ENCODE measurements around the gene STARD13. TPM values are rescaled to one million over a fixed set of nuclear protein-coding genes. Genes with fewer than 3 reads are reported as not detected.

The STARD13 gene
- polyA plus RNA-seq, 3 donors: 20.5 to 26.8 (median 23.1) TPM

DNA sequence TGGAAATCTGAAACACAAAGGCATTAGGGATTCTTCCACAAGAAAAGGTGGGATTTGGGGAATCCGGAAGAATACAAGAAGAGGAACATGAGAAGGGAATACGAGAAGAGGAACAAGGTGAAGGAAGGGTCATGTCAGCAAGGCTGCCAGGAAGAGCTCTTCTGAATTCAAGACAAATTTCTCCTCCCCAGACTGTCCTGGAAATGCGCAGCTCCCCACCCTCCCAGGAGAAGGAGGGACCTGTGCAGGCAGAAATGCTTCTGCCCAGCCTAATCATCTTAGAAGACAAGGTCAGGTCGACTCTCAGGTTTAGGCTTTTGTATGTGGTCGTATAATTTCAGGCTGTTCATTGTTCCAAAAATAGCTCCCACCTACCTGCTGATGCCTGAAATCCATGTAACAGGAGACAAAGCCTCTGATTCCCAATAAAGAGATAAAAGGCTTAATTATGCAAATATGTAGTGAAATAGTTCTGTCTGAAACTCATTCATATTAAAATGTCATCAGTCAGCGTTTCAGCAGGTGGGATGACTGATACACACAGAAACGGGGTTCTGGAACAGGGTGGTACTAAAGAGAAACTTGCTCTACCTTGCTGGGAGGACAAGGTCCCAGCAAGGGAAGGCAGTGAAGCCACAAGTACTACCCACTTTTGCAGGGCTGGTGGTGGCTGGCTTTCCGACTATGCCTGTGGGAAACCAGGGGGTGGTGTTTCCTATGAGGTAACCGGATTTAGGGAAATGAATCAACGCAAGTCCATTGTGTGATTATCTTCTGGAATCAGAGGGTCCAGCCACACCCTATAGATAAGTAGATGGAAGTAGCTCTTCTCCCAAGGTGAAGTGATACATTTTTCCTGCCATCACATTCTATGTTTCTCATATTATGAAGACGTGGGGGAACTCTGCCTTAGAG, 193.2 kb downstream of the STARD13 start:
- no peak for DNase-seq

GRCh38 chr13:33091415-33091774, 194.2 kb downstream of the STARD13 start:
- no peak for DNase-seq

DNA sequence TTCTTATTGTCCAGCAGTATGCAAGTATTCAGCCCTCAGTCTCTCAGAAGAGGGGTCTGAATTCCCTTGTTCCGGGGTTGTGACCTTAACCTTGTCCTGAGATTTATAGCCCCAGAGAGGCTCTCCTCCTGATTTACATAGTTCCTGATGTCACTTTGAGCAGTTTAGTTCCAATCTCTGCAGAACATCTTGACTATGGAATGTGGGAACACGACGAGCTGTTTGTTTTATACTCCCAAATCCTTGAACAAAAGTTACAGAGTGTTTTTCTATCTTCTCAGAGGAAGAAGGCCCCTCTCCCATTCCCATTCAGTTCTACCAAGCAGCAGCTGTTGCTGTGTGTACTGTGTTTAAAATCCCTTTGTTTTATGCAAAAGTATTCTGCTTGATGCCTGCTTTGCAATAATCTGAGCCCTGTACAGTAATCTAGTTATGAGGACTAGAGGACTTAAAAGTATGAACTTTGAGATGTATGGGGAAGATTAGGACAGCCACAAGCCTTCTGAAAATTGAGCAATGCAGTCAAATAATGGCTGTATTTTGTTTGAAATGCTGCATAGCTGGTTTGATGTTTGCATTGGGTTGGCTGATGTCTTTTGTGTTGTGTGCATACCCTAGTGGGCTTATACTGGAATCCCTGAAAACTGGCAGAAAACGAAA, 194.7 kb downstream of the STARD13 start:
- DNase-seq: peak; percentile 48

DNA sequence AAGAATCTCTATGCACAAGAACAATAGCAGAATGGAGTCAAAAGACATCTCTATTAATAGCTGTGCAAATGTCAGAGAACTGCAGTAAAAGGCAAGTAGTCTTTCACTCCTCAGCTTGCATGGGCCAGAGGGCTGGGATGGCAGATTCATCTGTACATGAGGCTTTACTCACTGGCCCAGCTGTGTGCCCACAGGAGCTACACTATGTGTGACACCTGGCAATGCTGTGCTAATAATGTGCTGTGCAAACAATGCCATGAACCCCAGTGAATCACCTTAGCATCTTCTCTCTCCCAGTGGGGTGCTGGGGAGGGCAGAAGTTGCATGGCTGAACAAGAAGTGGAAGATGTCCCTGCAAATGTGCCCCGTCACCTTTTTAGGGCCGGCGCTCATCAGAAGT, 196.2 kb downstream of the STARD13 start:
- no peak for DNase-seq

GRCh38 chr13:33087790-33088189, 197.8 kb downstream of the STARD13 start:
- DNase-seq: no peak

DNA sequence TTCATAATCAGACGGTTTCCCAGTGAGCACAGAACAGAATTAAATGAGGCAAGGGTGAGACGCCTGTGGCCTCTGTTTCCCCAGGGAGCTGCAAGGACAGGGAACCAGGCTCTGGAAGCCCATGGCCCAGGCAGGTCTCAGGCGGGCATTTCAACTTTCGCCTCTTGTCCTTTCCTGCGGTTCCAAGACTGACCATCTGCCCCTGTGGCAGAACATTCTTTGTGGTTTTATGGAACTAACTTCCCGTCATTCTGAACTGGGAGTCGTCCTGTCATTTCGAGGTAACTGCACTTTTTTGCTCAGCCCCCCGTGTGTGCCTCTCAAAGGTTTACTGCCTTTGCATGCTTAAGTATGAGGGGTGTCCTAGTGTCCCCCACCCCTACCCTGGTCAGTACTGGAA, 198.5 kb downstream of the STARD13 start:
- DNase-seq: no peak

GRCh38 chr13:33083054-33083453, 202.5 kb downstream of the STARD13 start:
- no peak for DNase-seq

- no peak for DNase-seq
Measured at GRCh38 chr13:33081666-33082065, 203.9 kb downstream of the STARD13 start.

DNA sequence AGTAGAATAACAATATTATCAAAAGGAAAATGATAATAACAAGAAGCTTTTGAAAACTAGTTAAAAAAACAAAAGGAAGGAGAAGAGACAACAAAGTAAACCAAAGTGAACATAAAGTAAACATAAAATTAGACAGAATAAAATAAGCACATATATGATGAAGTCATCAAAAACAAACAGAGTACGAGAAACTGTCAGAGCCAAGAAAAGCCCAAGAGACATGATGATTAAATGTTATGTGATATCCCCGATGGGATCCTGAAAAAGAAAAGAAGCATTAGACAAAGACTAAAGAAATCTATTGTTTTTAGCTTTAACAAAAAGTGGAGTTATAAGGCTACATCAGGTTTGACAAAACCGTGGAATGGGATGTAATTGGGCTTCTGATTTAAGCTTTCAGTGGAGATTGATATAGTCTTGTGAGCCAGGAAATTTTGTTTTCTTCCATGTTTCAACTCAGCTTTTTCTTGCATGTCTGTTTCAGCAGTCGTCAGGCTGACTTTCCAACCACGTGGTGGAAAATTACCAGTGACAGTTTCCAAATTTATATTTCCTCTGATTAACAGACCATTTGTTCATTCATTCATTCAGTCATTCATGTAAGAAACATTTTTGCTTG, 204.5 kb downstream of the STARD13 start:
- DNase-seq: no peak

- DNase-seq: no peak
Measured at GRCh38 chr13:33079960-33080359, 205.6 kb downstream of the STARD13 start.

GRCh38 chr13:33078263-33078662, 207.3 kb downstream of the STARD13 start:
- DNase-seq: no peak

DNA sequence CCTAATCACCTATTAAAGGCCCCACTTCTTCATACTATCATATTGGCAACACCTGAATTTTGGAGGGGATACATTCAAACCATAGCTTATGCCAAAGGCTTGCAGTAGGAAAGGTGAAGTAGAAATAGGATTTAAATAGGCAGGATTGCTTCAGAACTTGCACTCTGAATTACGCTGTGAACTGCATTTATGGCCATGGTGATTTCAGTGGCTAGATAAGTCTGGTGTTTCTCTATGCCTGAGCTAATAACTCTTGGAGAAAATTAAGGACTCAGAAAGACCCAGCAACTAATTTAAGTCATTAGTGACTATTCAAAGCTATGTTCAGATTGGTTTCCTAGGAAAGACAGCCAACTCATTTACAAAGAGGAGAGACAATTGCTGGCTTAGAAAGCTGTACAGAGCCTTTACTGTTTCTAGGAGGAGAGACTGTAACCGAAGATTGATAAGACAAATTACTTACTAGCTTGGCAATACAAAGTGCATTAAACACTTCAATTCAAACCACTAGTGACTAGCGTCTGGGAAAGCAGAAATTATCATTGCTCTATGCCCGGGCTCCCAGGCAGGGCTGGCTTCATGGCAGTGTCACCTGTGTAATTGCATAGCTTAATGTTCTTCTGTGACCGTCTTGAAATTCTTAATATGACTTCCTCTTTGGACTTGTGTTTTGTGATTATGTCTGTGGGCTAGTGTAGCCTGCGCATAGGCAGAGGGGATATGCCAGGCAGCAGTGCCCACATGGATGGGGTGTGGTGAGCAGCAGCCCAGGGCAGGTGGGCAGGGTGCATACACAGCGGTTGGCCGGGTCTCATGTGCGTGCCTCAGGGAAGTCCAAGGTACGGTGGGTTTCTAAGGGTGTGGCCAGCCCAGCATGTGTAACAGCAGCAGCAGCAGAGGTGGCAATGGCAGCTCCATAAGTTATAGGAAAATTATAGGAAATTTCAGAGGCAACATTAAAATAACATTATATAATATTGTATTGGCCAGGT, 209.3 kb downstream of the STARD13 start:
- no peak for DNase-seq

DNA sequence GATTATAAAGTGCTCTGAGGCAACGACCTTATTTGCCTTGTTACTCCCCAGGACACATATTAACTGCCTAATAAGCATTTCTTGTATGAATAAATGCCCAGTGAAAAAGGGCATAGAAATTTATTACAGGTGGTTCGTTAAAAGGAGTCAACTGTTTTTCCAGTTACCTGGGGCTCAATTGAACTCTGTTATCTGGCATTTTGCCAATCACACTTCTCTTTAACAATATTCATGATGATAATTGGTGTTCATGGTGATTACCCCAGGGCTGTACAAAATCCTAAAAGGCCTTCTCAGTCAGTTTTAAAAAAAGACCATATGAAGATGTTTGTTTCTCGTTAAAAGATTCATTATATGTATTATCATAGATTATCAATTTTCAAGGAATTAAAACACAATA, 212.2 kb downstream of the STARD13 start:
- no peak for DNase-seq

DNA sequence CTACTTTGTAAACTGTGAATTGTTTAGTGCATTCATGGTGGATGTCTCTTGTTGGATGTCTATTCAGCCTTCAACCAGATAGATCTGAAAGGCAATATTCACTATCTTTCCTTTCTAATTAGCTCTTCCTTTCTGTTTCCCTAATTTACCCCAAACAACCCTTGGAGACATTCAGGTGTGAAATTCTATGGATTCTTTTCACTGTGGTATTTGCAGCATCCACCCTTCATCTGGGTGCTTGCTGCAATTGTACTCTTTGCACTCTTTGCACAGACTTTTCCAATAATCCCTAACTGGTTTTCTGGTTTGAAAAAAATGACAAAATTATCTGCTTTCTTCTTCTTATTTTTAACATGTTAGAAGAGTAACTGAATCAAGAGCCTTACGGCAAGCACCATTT, 212.8 kb downstream of the STARD13 start:
- no peak for DNase-seq

DNA sequence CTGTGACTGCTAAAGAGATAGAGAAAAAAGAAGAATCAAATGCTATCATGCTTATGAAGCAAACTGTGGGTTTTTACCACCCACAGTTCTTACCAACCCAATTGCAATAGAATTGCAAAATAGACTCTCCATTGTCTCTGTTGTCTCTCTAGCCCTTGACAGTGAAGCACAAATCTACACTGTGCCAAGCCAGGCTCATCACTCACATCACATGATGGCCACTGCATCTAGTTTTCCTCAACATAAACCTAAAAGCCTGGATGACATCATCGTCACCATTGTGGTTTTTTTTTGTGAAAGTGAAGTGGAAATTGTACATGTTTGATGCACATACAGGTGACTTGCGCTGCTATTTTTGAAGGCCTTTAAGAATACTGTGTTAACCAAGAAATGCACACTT, 213.3 kb downstream of the STARD13 start:
- DNase-seq: no peak

- DNase-seq: no peak
Measured at GRCh38 chr13:33070713-33071112, 214.8 kb downstream of the STARD13 start.

DNA sequence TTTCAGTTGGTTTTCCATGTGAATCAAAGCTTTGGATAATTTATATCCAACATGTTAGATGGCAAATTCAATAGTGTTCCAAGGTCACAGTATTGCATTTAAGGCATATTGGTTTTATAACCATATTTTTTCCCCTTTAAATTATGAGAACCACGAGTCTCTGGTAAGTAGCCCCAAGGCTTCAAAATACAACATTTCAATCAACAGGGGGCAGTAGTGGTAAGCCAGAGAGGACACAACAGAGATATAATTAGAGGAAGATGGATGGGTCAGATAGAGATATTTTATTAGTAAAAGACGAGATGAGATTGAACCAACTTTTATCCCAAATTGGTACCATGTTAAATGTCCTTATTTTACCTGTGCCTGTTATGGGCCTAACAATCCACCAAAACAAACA, 216.2 kb downstream of the STARD13 start:
- DNase-seq: no peak

DNA sequence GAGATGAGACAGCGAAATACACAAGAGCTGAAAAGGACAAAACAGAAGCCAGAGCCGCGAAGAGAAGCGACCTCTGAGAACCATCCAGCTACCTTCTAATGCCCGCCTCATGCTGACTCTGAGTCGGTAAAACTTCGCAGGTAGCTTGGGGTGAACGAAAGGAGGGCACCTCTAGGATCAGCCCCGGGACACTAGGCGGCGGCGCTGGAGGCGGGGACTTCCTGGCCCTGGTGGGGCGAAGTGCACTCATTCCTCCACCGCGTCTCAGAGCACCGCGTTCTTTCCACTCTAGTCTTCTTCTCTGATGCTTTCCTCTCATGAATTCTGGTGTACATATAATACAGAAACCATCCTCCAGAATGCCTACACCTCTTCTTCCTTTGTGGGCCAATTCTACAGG, 219.2 kb downstream of the STARD13 start:
- DNase-seq: no peak

DNA sequence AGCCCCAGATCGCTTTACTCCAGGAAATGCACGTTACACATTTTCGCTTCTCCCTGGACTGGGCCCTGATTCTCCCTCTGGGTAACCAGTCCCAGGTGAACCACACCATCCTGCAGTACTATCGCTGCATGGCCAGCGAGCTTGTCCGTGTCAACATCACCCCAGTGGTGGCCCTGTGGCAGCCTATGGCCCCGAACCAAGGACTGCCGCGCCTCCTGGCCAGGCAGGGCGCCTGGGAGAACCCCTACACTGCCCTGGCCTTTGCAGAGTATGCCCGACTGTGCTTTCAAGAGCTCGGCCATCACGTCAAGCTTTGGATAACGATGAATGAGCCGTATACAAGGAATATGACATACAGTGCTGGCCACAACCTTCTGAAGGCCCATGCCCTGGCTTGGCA, 224.7 kb downstream of the STARD13 start:
- DNase-seq: no peak

GRCh38 chr13:33058776-33059327, 226.7 kb downstream of the STARD13 start:
- peak; percentile 34 for DNase-seq

DNA sequence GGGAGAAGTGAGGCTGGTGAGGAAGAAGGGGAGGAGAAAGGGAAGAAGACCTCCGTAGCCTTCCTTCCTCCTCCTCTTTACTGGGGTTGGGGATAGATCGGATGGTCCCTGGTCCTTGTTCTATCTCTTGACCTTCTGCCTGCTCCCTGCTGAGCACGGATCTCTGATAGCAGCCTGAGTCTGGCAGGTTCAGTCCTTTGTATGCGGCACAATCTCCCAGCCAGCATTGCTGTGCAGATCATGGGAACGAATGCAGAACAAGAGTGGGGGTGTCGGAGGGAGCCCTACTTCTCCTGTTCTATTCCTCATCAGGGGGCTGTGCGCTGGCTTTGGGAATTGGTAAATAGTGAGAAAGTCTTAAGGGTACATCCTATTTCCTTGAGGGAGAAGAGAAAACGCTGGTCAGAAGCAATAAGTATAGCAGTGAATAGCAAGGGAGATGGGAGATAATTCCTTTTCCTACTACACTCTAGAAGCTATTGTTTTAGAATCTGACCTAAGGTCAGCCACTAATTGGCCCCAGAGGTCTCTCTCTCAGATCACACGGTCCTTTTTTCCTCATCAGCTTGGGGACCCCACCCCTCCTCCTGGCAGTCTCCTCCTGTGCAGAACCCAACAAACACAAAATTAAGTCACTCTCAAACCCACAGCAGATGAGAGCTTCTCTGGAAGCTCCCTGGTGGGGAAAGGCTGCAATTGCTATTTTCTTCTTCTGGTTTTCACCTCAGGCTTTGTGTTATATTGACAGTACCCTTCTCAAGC, 228.4 kb downstream of the STARD13 start:
- no peak for DNase-seq

Data from renal pelvis (tissue), 4 donors.